Gastroesophageal sphincter (tissue), 4 donors: ENCODE measurements around the gene SESN2. TPM values are rescaled to one million over a fixed set of nuclear protein-coding genes. Genes with fewer than 3 reads are reported as not detected.

ENCODE experiments used
- ATAC-seq: fragments of 150-250 bp; one replicate; pipeline ENCODE4 v1.9.1; 2016; ENCODE audit warnings: mild to moderate bottlenecking, moderate library complexity
- H3K27ac ChIP-seq, 4 donors: fragments of 200-600 bp; sonication (generic) in 3 of 4; 1 replicate in 3 of 4; 2 replicates in 1 of 4; pipeline ENCODE4 v1.5.1; 2016 to 2019
- H3K27me3 ChIP-seq: fragments of 200-600 bp; sonication (generic); one replicate; pipeline ENCODE4 v1.5.1; 2019
- H3K36me3 ChIP-seq, 2 donors: fragments of 200-600 bp; sonication (generic); one replicate each; pipeline ENCODE4 v1.5.1; 2019; ENCODE audit warnings: control low read depth in 1 of 2
- H3K4me1 ChIP-seq, 3 donors: fragments of 200-600 bp; sonication (generic); 1 replicate in 2 of 3; 2 replicates in 1 of 3; pipeline ENCODE4 v1.5.1; 2016 to 2019; ENCODE audit warnings: control low read depth in 2 of 3
- H3K4me3 ChIP-seq, 2 donors: fragments of 200-600 bp; sonication (generic); one replicate each; pipeline ENCODE4 v1.5.1; 2019; ENCODE audit warnings: mild to moderate bottlenecking in 1 of 2, moderate library complexity in 1 of 2
- H3K9me3 ChIP-seq, 3 donors: fragments of 200-600 bp; sonication (generic); one replicate each; pipeline ENCODE4 v1.5.1; 2017 to 2019; ENCODE audit warnings: control low read depth in 2 of 3
- CTCF ChIP-seq, 4 experiments: fragments of 200-600 bp in 2 of 4; fragments of 450-650 bp in 2 of 4; sonication (generic) in 1 of 4; IDR thresholded peaks; one replicate each; pipeline ENCODE4 v1.5.1; 2017 to 2019; ENCODE audit warnings: antibody characterized with exemption in 4 of 4, mild to moderate bottlenecking in 2 of 4, moderate library complexity in 2 of 4
- EP300 ChIP-seq: sonication (generic); formaldehyde crosslinking; IDR thresholded peaks from one replicate; pipeline ENCODE4 v1.6.1; 2017; ENCODE audit warnings: antibody characterized with exemption, mild to moderate bottlenecking
- POLR2A ChIP-seq, 2 donors: fragments of 450-650 bp; IDR thresholded peaks; one replicate each; pipeline ENCODE4 v1.6.1; 2017; ENCODE audit warnings: antibody characterized with exemption in 2 of 2, mild to moderate bottlenecking in 2 of 2, moderate library complexity in 1 of 2
- POLR2AphosphoS5 ChIP-seq: sonication (generic); formaldehyde crosslinking; IDR thresholded peaks from one replicate; pipeline ENCODE4 v1.6.1; 2017; ENCODE audit warnings: antibody characterized with exemption
- WGBS, 2 donors: methylation state at CpG; one replicate each; pipeline ENCODE4 v1.1.5; 2018; ENCODE audit warnings: low coverage in 1 of 2; 5-methylcytosine and 5-hydroxymethylcytosine counted together
- total RNA-seq, 4 donors: library from RNA; depleted of rRNA; stranded (reverse); fragments of >200 nt; gene quantifications; one replicate each; pipeline ENCODE4 v1.1.0, GENCODE V29; 2016

The SESN2 gene
- total RNA-seq, 4 donors from 2014 or later = 7.7 to 10.0 (median 8.3) TPM

- peaks cover 4 to 32% (median 15%) of the 10 kb centered on the region in 3 donors for H3K4me1 ChIP-seq
- no peak overlapping the region for H3K4me3 ChIP-seq
- 66 to 79% methylated on average over 4 to 9 of the region's 13 CpGs for WGBS, 2 donors
- H3K27ac ChIP-seq = no peak overlapping the region
- H3K36me3 ChIP-seq = no peaks in the 10 kb centered on the region
- TF ChIP-seq EP300 = no peak
- no peak for TF ChIP-seq POLR2AphosphoS5
- TF ChIP-seq POLR2A (IDR thresholded peaks at IDR 0.05) = no peak
- TF ChIP-seq CTCF (IDR thresholded peaks at IDR 0.05) = no peak
- no peak for ATAC-seq
- no peaks in the 10 kb centered on the region for H3K9me3 ChIP-seq
- H3K27me3 ChIP-seq = no peaks in the 10 kb centered on the region
Measured at GRCh38 chr1:28244549-28245251, 14.6 kb upstream of the SESN2 start.

- no peak for ATAC-seq
- 12 to 13% methylated on average over 6 to 11 of the region's 11 CpGs for WGBS, 2 donors
- Histone ChIP-seq H3K27me3 (no peaks in the 10 kb centered on the region), H3K4me3 (peak overlapping the region; percentile 58 to 66), H3K4me1 (peaks cover 4 to 34% (median 15%) of the 10 kb centered on the region in 3 donors), H3K9me3 (no peaks in the 10 kb centered on the region), H3K36me3 (no peaks in the 10 kb centered on the region), H3K27ac (peak overlapping the region; percentile 55 to 87 (median 84))
- TF ChIP-seq EP300 = no peak
- no peak for TF ChIP-seq POLR2A (IDR thresholded peaks at IDR 0.05)
- no peak for TF ChIP-seq CTCF (IDR thresholded peaks at IDR 0.05)
- no peak for TF ChIP-seq POLR2AphosphoS5
Measured at GRCh38 chr1:28246427-28246832, 12.9 kb upstream of the SESN2 start.

GRCh38 chr1:28247612-28248272 lies 11.6 kb upstream of the SESN2 start:
- peaks cover 4 to 34% (median 15%) of the 10 kb centered on the region in 3 donors for H3K4me1 ChIP-seq
- 47 to 61% methylated on average over 6 to 11 of the region's 11 CpGs for WGBS, 2 donors
- TF ChIP-seq EP300 (no peak), POLR2AphosphoS5 (no peak), POLR2A (IDR thresholded peaks at IDR 0.05) (no peak), CTCF (IDR thresholded peaks at IDR 0.05) (no peak)

GRCh38 chr1:28248273-28249012 lies 10.9 kb upstream of the SESN2 start:
- Histone ChIP-seq H3K4me3 (no peak overlapping the region), H3K27me3 (no peaks in the 10 kb centered on the region), H3K4me1 (peaks cover 4 to 34% (median 15%) of the 10 kb centered on the region in 3 donors), H3K27ac (peak overlapping the region; percentile 74 to 87 (median 84)), H3K9me3 (no peaks in the 10 kb centered on the region), H3K36me3 (no peaks in the 10 kb centered on the region)
- WGBS, 2 donors = 2% methylated on average over 6 to 8 of the region's 12 CpGs
- peak; percentile 81 to 93 (median 88) for TF ChIP-seq CTCF (IDR thresholded peaks at IDR 0.05)
- TF ChIP-seq POLR2A (IDR thresholded peaks at IDR 0.05) = no peak
- peak; percentile 6 for TF ChIP-seq POLR2AphosphoS5
- ATAC-seq = no peak

More at GRCh38 chr1:28247612-28248272, 11.6 kb upstream of the SESN2 start:
- Histone ChIP-seq H3K36me3 (no peaks in the 10 kb centered on the region), H3K9me3 (no peaks in the 10 kb centered on the region), H3K27me3 (no peaks in the 10 kb centered on the region), H3K27ac (peak overlapping the region; percentile 74 to 87 (median 84)), H3K4me3 (peak overlapping the region; percentile 17 to 58)
- no peak for ATAC-seq
